PC-9 (cell line): ENCODE measurements around the gene COL23A1. TPM values are rescaled to one million over a fixed set of nuclear protein-coding genes. Genes with fewer than 3 reads are reported as not detected.

Source experiments
- BruUV-seq: library from RNA; stranded (reverse); fragments of 400-500 nt; replicated peaks from 2 replicates; lab custom pipeline; 2021; lab: Mats Ljungman, UMichigan
- CTCF ChIA-PET: fragments of 300-600 bp; sonication (Branson Sonifier 250); formaldehyde crosslinking; loops from one replicate; lab custom pipeline; 2022; ENCODE audit warnings: antibody characterized with exemption; lab: Charles Lee
- POLR2A ChIA-PET: fragments of 300-600 bp; sonication (Branson Sonifier 250); formaldehyde crosslinking; loops from one replicate; lab custom pipeline; 2022; ENCODE audit warnings: antibody characterized with exemption; ENCODE audit not compliant: unreplicated experiment; lab: Charles Lee
- DNase-seq, 2 experiments: peaks; one replicate each; pipeline versions ENCODE4 v3.0.0 to v3.0.0-alpha.2; 2015 to 2022; ENCODE audit warnings: mixed read lengths in 1 of 2
- H2AFZ ChIP-seq: fragments of 200-600 bp; sonication (generic); 2 replicates; pipeline ENCODE4 v1.8.1; 2017; ENCODE audit warnings: antibody characterized with exemption
- H3F3A ChIP-seq: fragments of 200-600 bp; sonication (generic); 2 replicates; pipeline ENCODE4 v1.8.1; 2017; ENCODE audit warnings: antibody characterized with exemption, mild to moderate bottlenecking, low read depth; ENCODE audit not compliant: insufficient read depth
- H3K27ac ChIP-seq: fragments of 200-600 bp; sonication (generic); 2 replicates; pipeline ENCODE4 v1.6.1; 2016; ENCODE audit warnings: mixed run types
- H3K27me3 ChIP-seq: fragments of 200-600 bp; sonication (generic); 2 replicates; pipeline ENCODE4 v1.6.1; 2016; ENCODE audit warnings: low read depth, mixed run types; ENCODE audit not compliant: insufficient read depth
- H3K36me3 ChIP-seq: fragments of 200-600 bp; sonication (generic); 2 replicates; pipeline ENCODE4 v1.6.1; 2016; ENCODE audit warnings: low read depth, mixed run types
- H3K4me1 ChIP-seq: fragments of 200-600 bp; sonication (generic); replicated peaks from 2 replicates; pipeline ENCODE4 v1.6.1; 2016; ENCODE audit warnings: mixed run types; ENCODE audit not compliant: insufficient read depth
- H3K4me2 ChIP-seq: fragments of 200-600 bp; sonication (generic); 2 replicates; pipeline ENCODE4 v1.6.1; 2017; ENCODE audit warnings: mixed run types
- H3K4me3 ChIP-seq: fragments of 200-600 bp; sonication (generic); 2 replicates; pipeline ENCODE4 v1.6.1; 2016; ENCODE audit warnings: mixed run types
- H3K79me2 ChIP-seq: fragments of 200-600 bp; sonication (generic); 2 replicates; pipeline ENCODE4 v1.6.1; 2017; ENCODE audit warnings: low read depth, mixed run types
- H3K9me2 ChIP-seq: fragments of 200-600 bp; sonication (generic); 2 replicates; pipeline ENCODE4 v1.8.1; 2017; ENCODE audit warnings: mild to moderate bottlenecking; ENCODE audit not compliant: insufficient read depth
- H3K9me3 ChIP-seq: fragments of 200-600 bp; sonication (generic); 2 replicates; pipeline ENCODE4 v1.8.1; 2016; ENCODE audit warnings: low read depth; ENCODE audit not compliant: insufficient read depth
- H4K20me1 ChIP-seq: fragments of 200-600 bp; sonication (generic); 2 replicates; pipeline ENCODE4 v1.8.1; 2017; ENCODE audit not compliant: insufficient read depth
- EZH2 ChIP-seq: fragments of 200-600 bp; sonication (generic); IDR thresholded peaks from 2 replicates; pipeline ENCODE4 v1.8.0; 2017; ENCODE audit warnings: antibody characterized with exemption, low read depth
- intact Hi-C: fragments of 100-400 bp; cut with micrococcal nuclease; formaldehyde crosslinking; loops from one replicate; pipeline ENCODE4 v1.10.0; 2022; ENCODE audit not compliant: unreplicated experiment
- total RNA-seq: library from RNA; stranded (reverse); gene quantifications from 2 replicates; pipeline ENCODE4 v1.2.3, GENCODE V29; 2021
- TF ChIP-seq, protein P1 (sequence below): fragments of 200-600 bp; sonication (generic); conservative IDR thresholded peaks from 2 replicates; pipeline ENCODE4 v1.6.1; 2017; ENCODE audit warnings: mixed run types, antibody characterized with exemption, mild to moderate bottlenecking, moderate library complexity

The COL23A1 gene
- total RNA-seq, 1 experiment from 2014 or later, result not detected

DNA sequence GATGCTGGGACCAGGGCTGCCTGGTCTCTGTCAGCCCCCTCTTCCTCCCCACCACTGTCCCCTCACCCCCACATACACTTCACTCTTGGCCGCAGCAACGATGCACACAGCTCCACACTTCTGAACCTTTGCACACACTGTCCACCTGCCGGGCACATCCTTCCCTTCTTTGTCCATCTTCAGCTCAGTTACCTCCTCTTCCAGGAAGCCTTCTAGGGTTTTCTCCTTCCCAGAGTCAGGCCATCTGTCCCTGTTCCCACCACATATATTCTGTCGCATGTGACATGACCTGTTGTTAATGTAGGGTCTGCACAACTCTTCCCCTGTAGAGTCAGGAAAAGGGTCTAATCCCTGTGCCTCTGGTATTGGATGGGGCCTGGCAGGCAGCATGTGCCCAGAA lies 319.0 kb downstream of the COL23A1 start:
- Histone ChIP-seq H4K20me1 (no peaks in the 10 kb centered on the region), H3K4me1 (no peaks in the 10 kb centered on the region), H3K27me3 (peaks cover 94% of the 10 kb centered on the region), H3K4me2 (no peak overlapping the region), H3F3A (no peaks in the 10 kb centered on the region), H2AFZ (no peak overlapping the region), H3K9me3 (no peaks in the 10 kb centered on the region; the same call in 1 of the 2 replicates), H3K27ac (no peak overlapping the region), H3K36me3 (no peaks in the 10 kb centered on the region), H3K79me2 (no peaks in the 10 kb centered on the region), H3K4me3 (no peak overlapping the region), H3K9me2 (no peaks in the 10 kb centered on the region)
- no peak for DNase-seq
- intact Hi-C loops, result no loop called here
- BruUV-seq, result no TSS peak
- no peak for TF ChIP-seq EZH2
- TF ChIP-seq, protein P1, sequence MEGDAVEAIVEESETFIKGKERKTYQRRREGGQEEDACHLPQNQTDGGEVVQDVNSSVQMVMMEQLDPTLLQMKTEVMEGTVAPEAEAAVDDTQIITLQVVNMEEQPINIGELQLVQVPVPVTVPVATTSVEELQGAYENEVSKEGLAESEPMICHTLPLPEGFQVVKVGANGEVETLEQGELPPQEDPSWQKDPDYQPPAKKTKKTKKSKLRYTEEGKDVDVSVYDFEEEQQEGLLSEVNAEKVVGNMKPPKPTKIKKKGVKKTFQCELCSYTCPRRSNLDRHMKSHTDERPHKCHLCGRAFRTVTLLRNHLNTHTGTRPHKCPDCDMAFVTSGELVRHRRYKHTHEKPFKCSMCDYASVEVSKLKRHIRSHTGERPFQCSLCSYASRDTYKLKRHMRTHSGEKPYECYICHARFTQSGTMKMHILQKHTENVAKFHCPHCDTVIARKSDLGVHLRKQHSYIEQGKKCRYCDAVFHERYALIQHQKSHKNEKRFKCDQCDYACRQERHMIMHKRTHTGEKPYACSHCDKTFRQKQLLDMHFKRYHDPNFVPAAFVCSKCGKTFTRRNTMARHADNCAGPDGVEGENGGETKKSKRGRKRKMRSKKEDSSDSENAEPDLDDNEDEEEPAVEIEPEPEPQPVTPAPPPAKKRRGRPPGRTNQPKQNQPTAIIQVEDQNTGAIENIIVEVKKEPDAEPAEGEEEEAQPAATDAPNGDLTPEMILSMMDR, result no peak
- POLR2A ChIA-PET, result no interaction called here
- CTCF ChIA-PET, result no interaction called here

- POLR2A ChIA-PET, result no interaction called here
- no TSS peak for BruUV-seq
- CTCF ChIA-PET, result no interaction called here
Measured at GRCh38 chr5:178269499-178269898, 320.7 kb downstream of the COL23A1 start.

DNA sequence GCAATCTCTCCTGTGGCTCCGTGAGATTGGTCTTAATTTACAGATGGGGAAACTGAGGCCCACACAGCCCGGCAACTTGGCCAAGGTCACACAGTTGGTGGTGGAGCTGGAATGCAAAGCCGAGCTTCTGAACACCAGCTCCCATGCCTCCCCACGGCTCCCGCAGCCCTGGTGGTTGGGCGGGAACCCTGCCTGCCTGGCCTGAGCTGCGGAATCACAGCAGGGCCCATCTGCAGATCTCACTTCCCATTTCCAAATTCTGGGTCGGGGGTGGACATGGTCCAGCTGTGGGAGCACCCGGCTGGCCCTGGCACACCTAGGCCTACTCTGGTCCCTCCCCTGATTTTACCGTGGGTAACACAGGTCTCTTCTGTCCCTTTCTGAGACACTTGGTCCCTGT lies 322.3 kb downstream of the COL23A1 start:
- H2AFZ ChIP-seq, result no peak overlapping the region
- H3F3A ChIP-seq, result no peaks in the 10 kb centered on the region
- H3K9me2 ChIP-seq, result no peaks in the 10 kb centered on the region
- no peaks in the 10 kb centered on the region; the same call in 1 of the 2 replicates for H3K9me3 ChIP-seq
- H4K20me1 ChIP-seq, result no peaks in the 10 kb centered on the region
- H3K27ac ChIP-seq, result no peak overlapping the region
- DNase-seq, result no peak
- CTCF ChIA-PET, result no interaction called here
- intact Hi-C loops, result no loop called here
- no peaks in the 10 kb centered on the region for H3K79me2 ChIP-seq
- H3K36me3 ChIP-seq, result no peaks in the 10 kb centered on the region
- POLR2A ChIA-PET, result no interaction called here
- no TSS peak for BruUV-seq
- peaks cover 94% of the 10 kb centered on the region for H3K27me3 ChIP-seq
- H3K4me2 ChIP-seq, result no peak overlapping the region
- H3K4me1 ChIP-seq, result no peaks in the 10 kb centered on the region
- no peak for TF ChIP-seq EZH2
- TF ChIP-seq, protein P1, result no peak
- H3K4me3 ChIP-seq, result no peak overlapping the region

More at GRCh38 chr5:178269499-178269898, 320.7 kb downstream of the COL23A1 start:
- H3K9me2 ChIP-seq, result no peaks in the 10 kb centered on the region
- H3K4me2 ChIP-seq, result no peak overlapping the region
- H3K4me3 ChIP-seq, result no peak overlapping the region
- no peak overlapping the region for H3K27ac ChIP-seq
- no peaks in the 10 kb centered on the region for H3K4me1 ChIP-seq
- no peaks in the 10 kb centered on the region; the same call in 1 of the 2 replicates for H3K9me3 ChIP-seq
- H2AFZ ChIP-seq, result no peak overlapping the region
- no peaks in the 10 kb centered on the region for H3F3A ChIP-seq
- intact Hi-C loops, result no loop called here
- TF ChIP-seq, protein P1, result no peak
- TF ChIP-seq EZH2, result no peak
- H4K20me1 ChIP-seq, result no peaks in the 10 kb centered on the region
- no peaks in the 10 kb centered on the region for H3K36me3 ChIP-seq
- H3K27me3 ChIP-seq, result peaks cover 94% of the 10 kb centered on the region
- DNase-seq, result no peak
- no peaks in the 10 kb centered on the region for H3K79me2 ChIP-seq
